H1 (cell line): ENCODE measurements around the gene BAD. TPM values are rescaled to one million over a fixed set of nuclear protein-coding genes. Genes with fewer than 3 reads are reported as not detected.

Source experiments
- CTCF ChIA-PET: fragments of 300-600 bp; sonication (Branson Sonifier 250); formaldehyde crosslinking; loops from one replicate; lab custom pipeline; 2021; ENCODE audit not compliant: partially characterized antibody; lab: Charles Lee
- POLR2A ChIA-PET: fragments of 300-600 bp; sonication (Branson Sonifier 250); formaldehyde crosslinking; loops from one replicate; lab custom pipeline; 2021; ENCODE audit warnings: inconsistent platforms; ENCODE audit not compliant: partially characterized antibody; lab: Charles Lee
- DNase-seq, 2 experiments: peaks; one replicate each; pipeline versions ENCODE4 v3.0.0 to v3.0.0-alpha.2; 2010 to 2022; ENCODE audit warnings: low spot score in 2 of 2, low read depth in 1 of 2, mixed read lengths in 1 of 2
- FAIRE-seq: peaks from 2 replicates; lab custom pipeline; 2011; peaks lifted over from hg19 to GRCh38; lab: Jason Lieb, UNC
- H2AFZ ChIP-seq: 2 replicates; pipeline ENCODE4 v1.8.1; 2012; ENCODE audit warnings: low read length, inconsistent platforms
- H2AK5ac ChIP-seq: 2 replicates; pipeline ENCODE4 v1.6.1; 2013; ENCODE audit warnings: low read depth, low read length
- H2BK120ac ChIP-seq: replicated peaks from 2 replicates; pipeline ENCODE3; 2013; ENCODE audit warnings: low read depth, low read length, inconsistent platforms
- H2BK12ac ChIP-seq: 2 replicates; pipeline ENCODE4 v1.6.1; 2013; ENCODE audit warnings: low read depth, low read length
- H2BK15ac ChIP-seq: 2 replicates; pipeline ENCODE4 v1.6.1; 2013; ENCODE audit warnings: low read length
- H2BK20ac ChIP-seq: 2 replicates; pipeline ENCODE4 v1.6.1; 2013; ENCODE audit warnings: low read length
- H2BK5ac ChIP-seq: 2 replicates; pipeline ENCODE4 v1.6.1; 2013; ENCODE audit warnings: low read depth, low read length
- H3K14ac ChIP-seq: 2 replicates; pipeline ENCODE4 v1.6.1; 2013; ENCODE audit warnings: inconsistent platforms; ENCODE audit not compliant: insufficient read length
- H3K18ac ChIP-seq: 2 replicates; pipeline ENCODE4 v1.6.1; 2013; ENCODE audit warnings: low read length; ENCODE audit errors: extremely low read depth
- H3K23ac ChIP-seq: 2 replicates; pipeline ENCODE4 v1.6.1; 2013; ENCODE audit warnings: inconsistent platforms; ENCODE audit not compliant: insufficient read length
- H3K23me2 ChIP-seq: 2 replicates; pipeline ENCODE4 v1.6.1; 2013; ENCODE audit warnings: low read depth, low read length
- H3K27ac ChIP-seq: 2 replicates; pipeline ENCODE4 v1.6.1; 2011; ENCODE audit warnings: low read depth, low read length, inconsistent platforms
- H3K27me3 ChIP-seq, 4 experiments: replicated peaks in 1 of 4; 1 replicate in 1 of 4; 2 replicates in 3 of 4; pipeline versions ENCODE4 v1.6.1 to v1.8.1; 2011 to 2013; ENCODE audit warnings: low read length in 3 of 4, mild to moderate bottlenecking in 3 of 4, inconsistent platforms in 2 of 4, mixed read lengths in 2 of 4, moderate library complexity in 1 of 4; ENCODE audit not compliant: control insufficient read depth in 3 of 4, insufficient read depth in 3 of 4; ENCODE audit errors: extremely low read depth in 1 of 4
- H3K36me3 ChIP-seq, 4 experiments: 2 replicates each; pipeline versions ENCODE4 v1.6.1 to v1.8.1; 2011 to 2013; ENCODE audit warnings: mild to moderate bottlenecking in 4 of 4, low read length in 3 of 4, moderate library complexity in 2 of 4, control low read depth in 1 of 4, inconsistent platforms in 1 of 4; ENCODE audit not compliant: insufficient read depth in 4 of 4, control insufficient read depth in 2 of 4
- H3K4ac ChIP-seq: replicated peaks from 2 replicates; pipeline ENCODE3; 2013; ENCODE audit warnings: low read length, low read depth, mixed read lengths, inconsistent platforms; ENCODE audit not compliant: insufficient read length
- H3K4me1 ChIP-seq, 4 experiments: replicated peaks in 1 of 4; 1 replicate in 1 of 4; 2 replicates in 3 of 4; pipeline versions ENCODE4 v1.6.1 to v1.8.1; 2011 to 2013; ENCODE audit warnings: low read length in 3 of 4, inconsistent platforms in 2 of 4, mixed read lengths in 1 of 4; ENCODE audit not compliant: insufficient read depth in 4 of 4, control insufficient read depth in 3 of 4
- H3K4me2 ChIP-seq, 2 experiments: 2 replicates each; pipeline versions ENCODE4 v1.6.1 to v1.8.1; 2011 to 2013; ENCODE audit warnings: low read depth in 2 of 2, low read length in 2 of 2, control low read depth in 1 of 2, inconsistent platforms in 1 of 2, mild to moderate bottlenecking in 1 of 2; ENCODE audit not compliant: insufficient read depth in 1 of 2
- H3K4me3 ChIP-seq, 4 experiments: fragments of 200-600, 300-600 bp in 1 of 4; sonication (generic), shearing (Covaris generic), sonication (Bioruptor Twin) in 1 of 4; 2 replicates each; pipeline versions ENCODE4 v1.5.1 to v1.8.1; 2011 to 2016; ENCODE audit warnings: low read length in 4 of 4, low read depth in 3 of 4, control low read depth in 2 of 4, inconsistent platforms in 2 of 4, mild to moderate bottlenecking in 2 of 4, mixed read lengths in 1 of 4, moderate library complexity in 1 of 4; ENCODE audit not compliant: insufficient read depth in 2 of 4; ENCODE audit errors: extremely low read depth in 1 of 4
- H3K56ac ChIP-seq: replicated peaks from 2 replicates; pipeline ENCODE3; 2013; ENCODE audit warnings: low read depth, mild to moderate bottlenecking, mixed read lengths, low read length, inconsistent platforms; ENCODE audit not compliant: insufficient read length
- H3K79me1 ChIP-seq: 2 replicates; pipeline ENCODE4 v1.6.1; 2013; ENCODE audit warnings: low read depth, low read length, control low read depth
- H3K79me2 ChIP-seq, 2 experiments: 2 replicates each; pipeline versions ENCODE4 v1.6.1 to v1.8.1; 2012 to 2013; ENCODE audit warnings: low read length in 2 of 2, mild to moderate bottlenecking in 2 of 2, inconsistent platforms in 1 of 2; ENCODE audit not compliant: insufficient read depth in 2 of 2, control insufficient read depth in 1 of 2
- H3K9ac ChIP-seq, 4 experiments: replicated peaks in 1 of 4; 1 replicate in 1 of 4; 2 replicates in 3 of 4; pipeline versions ENCODE4 v1.6.1 to v1.8.1; 2011 to 2013; ENCODE audit warnings: low read depth in 3 of 4, low read length in 3 of 4, control low read depth in 2 of 4, mild to moderate bottlenecking in 2 of 4, moderate library complexity in 2 of 4, inconsistent platforms in 1 of 4; ENCODE audit errors: extremely low read depth in 1 of 4
- H3K9me3 ChIP-seq, 2 experiments: 2 replicates each; pipeline versions ENCODE4 v1.6.1 to v1.8.1; 2012 to 2013; ENCODE audit warnings: mild to moderate bottlenecking in 2 of 2, moderate library complexity in 2 of 2, control low read depth in 1 of 2, inconsistent platforms in 1 of 2, low read depth in 1 of 2, low read length in 1 of 2, mixed read lengths in 1 of 2; ENCODE audit not compliant: insufficient read depth in 2 of 2
- H4K20me1 ChIP-seq, 2 experiments: replicated peaks in 1 of 2; 2 replicates each; pipeline versions ENCODE3 to v1.8.1; 2011 to 2013; ENCODE audit warnings: inconsistent platforms in 2 of 2, low read length in 2 of 2, mild to moderate bottlenecking in 1 of 2; ENCODE audit not compliant: insufficient read depth in 2 of 2, control insufficient read depth in 1 of 2
- H4K5ac ChIP-seq: 2 replicates; pipeline ENCODE4 v1.6.1; 2013; ENCODE audit warnings: low read length, low read depth, mixed read lengths, inconsistent platforms; ENCODE audit not compliant: insufficient read length
- H4K8ac ChIP-seq: 2 replicates; pipeline ENCODE4 v1.8.0; 2013; ENCODE audit warnings: mild to moderate bottlenecking, moderate library complexity, low read length, inconsistent platforms; ENCODE audit not compliant: insufficient read depth; ENCODE audit errors: extremely low read depth
- H4K91ac ChIP-seq: replicated peaks from 2 replicates; pipeline ENCODE3; 2013; ENCODE audit warnings: low read length, mixed read lengths, inconsistent platforms; ENCODE audit not compliant: insufficient read length
- CBX5 ChIP-seq: fragments of 300-800, 300-1000 bp; sonication (generic); IDR thresholded peaks from 2 replicates; pipeline ENCODE4 v1.7.1; 2016; ENCODE audit warnings: antibody characterized with exemption, low read length, low read depth
- CTBP2 ChIP-seq: IDR thresholded peaks from 2 replicates; pipeline ENCODE4 v1.7.0; 2011; ENCODE audit warnings: borderline replicate concordance, mild to moderate bottlenecking, moderate library complexity, mixed read lengths, low read length; ENCODE audit not compliant: insufficient read depth, insufficient read length
- EGR1 ChIP-seq: IDR thresholded peaks from 2 replicates; pipeline ENCODE4 v1.6.1; 2011; ENCODE audit warnings: low read depth, low read length, borderline replicate concordance
- MAFK ChIP-seq: IDR thresholded peaks from 2 replicates; pipeline ENCODE4 v1.6.1; 2012; ENCODE audit warnings: low read depth, mild to moderate bottlenecking, improper control_type of control experiment, low read length
- SAP30 ChIP-seq: fragments of 300-600 bp; sonication (generic); IDR thresholded peaks from 2 replicates; pipeline ENCODE4 v1.7.1; 2012; ENCODE audit warnings: low read length, moderate library complexity, mild to moderate bottlenecking, inconsistent platforms; ENCODE audit not compliant: insufficient read depth, insufficient replicate concordance
- TAF1 ChIP-seq: IDR thresholded peaks from 2 replicates; pipeline ENCODE4 v1.6.1; 2011; ENCODE audit warnings: mild to moderate bottlenecking, low read depth, low read length
- TBP ChIP-seq: IDR thresholded peaks from 2 replicates; pipeline ENCODE4 v1.6.1; 2011; ENCODE audit warnings: low read depth, low read length, improper control_type of control experiment
- WGBS, 2 experiments: shearing (Covaris generic) in 1 of 2; methylation state at CpG; one replicate each; pipeline versions ENCODE4 v1.1.6 to v1.1.7; 2013 to 2015; ENCODE audit warnings: low lambda C conversion rate in 2 of 2, mixed read lengths in 2 of 2, inconsistent platforms in 1 of 2, low coverage in 1 of 2, missing lambda C conversion rate in 1 of 2; ENCODE audit not compliant: insufficient replicate concordance in 2 of 2, insufficient coverage in 1 of 2, insufficient read length in 1 of 2; ENCODE audit errors: extremely low coverage in 1 of 2, missing lambda C conversion rate in 1 of 2; 5-methylcytosine and 5-hydroxymethylcytosine counted together
- polyA plus RNA-seq, 7 experiments: library from polyadenylated mRNA; depleted of rRNA in 3 of 7; stranded (reverse) in 5 of 7; unstranded in 2 of 7; fragments of >200 nt in 5 of 7; fragments of 200-250 nt in 2 of 7; gene quantifications; 1 replicate in 5 of 7; 2 replicates in 1 of 7; 4 replicates in 1 of 7; pipeline versions ENCODE4 v1.2.1 to v1.2.3, GENCODE V29; 2011 to 2013; ENCODE audit warnings: missing spikeins in 2 of 7, mixed read lengths in 2 of 7
- total RNA-seq: library from RNA; stranded (reverse); fragmentation: NEBNext Ultra II Directional; extraction: Animal tissue kit (Norgen Biotek cat#: 25700); gene quantifications from 2 replicates; pipeline ENCODE4 v1.2.1, GENCODE V29; 2021

BAD gene
- total and polyA plus RNA-seq, 2 of the 8 experiments (the other 6 are each of a cell fraction or from before 2014, with no cell fraction given), result 23.1 to 33.7 TPM

DNA sequence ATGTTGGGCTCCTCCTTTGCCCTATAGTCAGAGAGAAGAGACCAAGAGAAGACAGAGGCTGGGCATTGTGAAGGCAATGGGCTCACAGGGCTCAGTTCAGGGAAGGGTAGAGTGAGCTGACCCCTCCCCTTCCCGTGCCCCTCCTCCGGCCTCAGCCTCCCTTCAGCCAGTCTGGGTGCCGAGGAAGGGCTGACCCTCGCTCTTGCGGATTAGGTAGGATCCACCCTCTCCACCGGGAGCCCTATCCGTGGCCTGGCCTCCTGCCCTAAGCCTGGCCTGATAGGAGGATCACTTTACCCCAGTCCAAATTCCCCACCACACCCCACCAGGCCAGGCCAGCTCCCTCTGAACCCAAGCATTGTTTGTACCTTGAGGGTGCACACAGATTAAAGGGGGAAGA lies 35.9 kb downstream of the BAD start:
- no peak for FAIRE-seq
- Histone ChIP-seq H3K27ac (peak overlapping the region; percentile 69; the same call in 1 of the 2 replicates), H4K8ac (no peak overlapping the region), H2AFZ (no peak overlapping the region), H3K36me3 (peaks cover 0 to 12% (median 4%) of the 10 kb centered on the region in 4 experiments; a peak in 4 of 8 replicates), H3K79me2 (peaks cover 6 to 33% of the 10 kb centered on the region in 2 experiments; a peak in 3 of 4 replicates), H3K14ac (no peak overlapping the region), H3K4me1 (peaks cover 0 to 47% (median 35%) of the 10 kb centered on the region in 4 experiments; a peak in 6 of 7 replicates), H2BK12ac (no peak overlapping the region), H3K23me2 (peaks cover 20% of the 10 kb centered on the region), H3K4ac (peak overlapping the region; percentile 28), H4K20me1 (peaks cover 6 to 15% of the 10 kb centered on the region in 2 experiments), H4K91ac (peak overlapping the region; percentile 59), H3K4me2 (peak overlapping the region; percentile 73 to 99; a peak in 3 of 4 replicates), H2BK20ac (peak overlapping the region; percentile 88; the same call in 1 of the 2 replicates), H2BK5ac (peak overlapping the region; percentile 88; the same call in 1 of the 2 replicates), H3K27me3 (no peaks in the 10 kb centered on the region), H2BK15ac (peak overlapping the region; percentile 97; the same call in 1 of the 2 replicates), H3K23ac (no peak overlapping the region), H3K9ac (no peak overlapping the region), H2AK5ac (peak overlapping the region; percentile 18; the same call in 1 of the 2 replicates), H4K5ac (no peak overlapping the region), H2BK120ac (no peak overlapping the region), H3K56ac (peak overlapping the region; percentile 1), H3K9me3 (no peaks in the 10 kb centered on the region), H3K18ac (peak overlapping the region; percentile 20; the same call in 1 of the 2 replicates), H3K4me3 (peak overlapping the region in 2 of 4 experiments; percentile 5 to 83; a peak in 2 of 8 replicates), H3K79me1 (peaks cover 9% of the 10 kb centered on the region)
- CTCF ChIA-PET, result interaction anchor here (0.8 to 10.0 kb wide), 8 partner anchors 15 to 1006 kb away, joined by 3 to 102 read pairs (median 6); partner anchors contain the start of genes CATSPERZ, ESRRA, FERMT3 and VEGFB
- DNase-seq, result peak in 1 of 2 experiments; percentile 70
- TF ChIP-seq CBX5 (no peak), TBP (peak; percentile 42; the same call in 1 of the 2 replicates), TAF1 (0 out of 2 replicates have a peak, but pooled peaks have one; percentile 11), CTBP2 (no peak), MAFK (no peak), SAP30 (no peak), EGR1 (no peak)
- 53% methylated on average over 5 of the region's 7 CpGs; no CpG with 5 or more reads in 1 of the 2 experiments for WGBS, 2 experiments
- POLR2A ChIA-PET, result interaction anchor here (0.7 to 13.1 kb wide), 12 partner anchors 11 to 331 kb away, joined by 3 to 352 read pairs (median 6); partner anchors contain the start of genes BAD, DNAJC4, ESRRA and GPR137
